SK-N-SH (cell line): ENCODE results near the gene PDE4D. TPM values are rescaled to one million over a fixed set of nuclear protein-coding genes. Genes with fewer than 3 reads are reported as not detected.

Experiments
- CTCF ChIA-PET: fragments of 300-600, 350-600 bp; formaldehyde crosslinking; extraction: SDS; loops from one replicate; lab custom pipeline; 2021; lab: Yijun Ruan, JAX
- POLR2A ChIA-PET: fragments of 350-600 bp; sonication (Branson Sonifier 250); formaldehyde crosslinking; extraction: SDS; loops from one replicate; lab custom pipeline; 2020; ENCODE audit warnings: antibody characterized with exemption, inconsistent platforms; lab: Yijun Ruan, JAX
- DNase-seq: peaks from one replicate; pipeline ENCODE4 v3.0.0; 2012
- H2AFZ ChIP-seq: fragments of 200-600 bp; sonication (generic); 2 replicates; pipeline ENCODE4 v1.8.1; 2016; ENCODE audit warnings: antibody characterized with exemption, mild to moderate bottlenecking, low read depth
- H3F3A ChIP-seq: fragments of 200-600 bp; sonication (generic); replicated peaks from 2 replicates; pipeline ENCODE3; 2016; ENCODE audit warnings: antibody characterized with exemption, mild to moderate bottlenecking; ENCODE audit not compliant: insufficient read depth
- H3K27ac ChIP-seq, 2 experiments: fragments of 200-500 bp in 1 of 2; fragments of 200-600 bp in 1 of 2; sonication (Bioruptor generic) in 1 of 2; sonication (generic), shearing (Covaris generic) in 1 of 2; 2 replicates each; pipeline versions ENCODE4 v1.5.1 to v1.6.1; 2014 to 2016; ENCODE audit warnings: low read depth in 2 of 2, inconsistent platforms in 1 of 2, low read length in 1 of 2, mild to moderate bottlenecking in 1 of 2, mixed read lengths in 1 of 2
- H3K27me3 ChIP-seq: fragments of 200-600 bp; sonication (generic), shearing (Covaris generic); 2 replicates; pipeline ENCODE4 v1.6.1; 2016; ENCODE audit warnings: mixed run types; ENCODE audit not compliant: insufficient read depth
- H3K36me3 ChIP-seq, 2 experiments: fragments of 200-500 bp in 1 of 2; fragments of 200-600 bp in 1 of 2; sonication (Bioruptor generic) in 1 of 2; sonication (generic) in 1 of 2; replicated peaks in 1 of 2; 2 replicates each; pipeline versions ENCODE3 to v1.5.1; 2014 to 2016; ENCODE audit warnings: low read length in 1 of 2, mild to moderate bottlenecking in 1 of 2; ENCODE audit not compliant: insufficient read depth in 2 of 2, control insufficient read depth in 1 of 2
- H3K4me1 ChIP-seq, 2 experiments: fragments of 200-500 bp in 1 of 2; fragments of 200-600 bp in 1 of 2; sonication (Bioruptor generic) in 1 of 2; sonication (generic), shearing (Covaris generic) in 1 of 2; 2 replicates each; pipeline versions ENCODE4 v1.5.1 to v1.6.1; 2014 to 2016; ENCODE audit warnings: low read depth in 1 of 2, low read length in 1 of 2, mixed run types in 1 of 2; ENCODE audit not compliant: insufficient read depth in 2 of 2, control insufficient read depth in 1 of 2
- H3K4me2 ChIP-seq: fragments of 200-600 bp; sonication (generic), shearing (Covaris generic); 2 replicates; pipeline ENCODE4 v1.6.1; 2017; ENCODE audit warnings: mixed run types
- H3K4me3 ChIP-seq, 2 experiments: fragments of 200-500 bp in 1 of 2; fragments of 200-600 bp in 1 of 2; sonication (Bioruptor generic) in 1 of 2; sonication (generic), shearing (Covaris generic) in 1 of 2; 2 replicates each; pipeline versions ENCODE4 v1.5.1 to v1.8.1; 2014 to 2016; ENCODE audit warnings: low read depth in 2 of 2, inconsistent platforms in 1 of 2, low read length in 1 of 2, mild to moderate bottlenecking in 1 of 2, mixed read lengths in 1 of 2, moderate library complexity in 1 of 2
- H3K79me2 ChIP-seq: fragments of 200-600 bp; sonication (generic); 2 replicates; pipeline ENCODE4 v1.8.1; 2017; ENCODE audit warnings: mild to moderate bottlenecking; ENCODE audit not compliant: insufficient read depth
- H3K9ac ChIP-seq: fragments of 200-600 bp; sonication (generic); 2 replicates; pipeline ENCODE4 v1.6.1; 2017; ENCODE audit warnings: mixed run types
- H3K9me2 ChIP-seq: fragments of 200-600 bp; sonication (generic); 2 replicates; pipeline ENCODE4 v1.6.1; 2017; ENCODE audit warnings: mixed run types
- H3K9me3 ChIP-seq: fragments of 200-600 bp; sonication (generic); 2 replicates; pipeline ENCODE4 v1.6.1; 2017; ENCODE audit warnings: mixed run types, mild to moderate bottlenecking, moderate library complexity
- H4K20me1 ChIP-seq: fragments of 200-600 bp; sonication (generic); 2 replicates; pipeline ENCODE4 v1.6.1; 2017; ENCODE audit warnings: mild to moderate bottlenecking, mixed run types; ENCODE audit not compliant: insufficient read depth
- CTCF ChIP-seq: fragments of 200-600 bp; sonication (generic); IDR thresholded peaks from 2 replicates; pipeline ENCODE4 v1.6.1; 2017; ENCODE audit warnings: antibody characterized with exemption, mild to moderate bottlenecking, moderate library complexity
- EP300 ChIP-seq, 2 experiments: IDR thresholded peaks; 2 replicates each; pipeline versions ENCODE4 v1.4.0 to v1.6.1; 2012; ENCODE audit warnings: borderline replicate concordance in 1 of 2, low read depth in 1 of 2, low read length in 1 of 2
- FOSL2 ChIP-seq: IDR thresholded peaks from 2 replicates; pipeline ENCODE4 v1.4.0; 2012; ENCODE audit warnings: low read depth, mild to moderate bottlenecking, moderate library complexity, borderline replicate concordance
- FOXM1 ChIP-seq: IDR thresholded peaks from 2 replicates; pipeline ENCODE4 v1.4.0; 2012; ENCODE audit warnings: low read depth, mild to moderate bottlenecking
- MXI1 ChIP-seq: IDR thresholded peaks from 2 replicates; pipeline ENCODE4 v1.6.1; 2012; ENCODE audit warnings: mild to moderate bottlenecking, low read depth, low read length, improper control_type of control experiment
- POLR2AphosphoS5 ChIP-seq: IDR thresholded peaks from 2 replicates; pipeline ENCODE4 v1.6.1; 2012; ENCODE audit warnings: low read depth, low read length
- RCOR1 ChIP-seq: fragments of 150-350 bp; IDR thresholded peaks from 2 replicates; pipeline ENCODE4 v1.6.1; 2017; ENCODE audit warnings: antibody characterized with exemption, low read length
- RFX5 ChIP-seq: IDR thresholded peaks from 2 replicates; pipeline ENCODE4 v1.6.1; 2012; ENCODE audit warnings: mild to moderate bottlenecking, improper control_type of control experiment, low read length
- RXRA ChIP-seq: IDR thresholded peaks from 2 replicates; pipeline ENCODE4 v1.4.0; 2012; ENCODE audit warnings: low read depth, mild to moderate bottlenecking, borderline replicate concordance
- SIN3A ChIP-seq: IDR thresholded peaks from 2 replicates; pipeline ENCODE4 v1.6.1; 2012; ENCODE audit warnings: low read depth, mild to moderate bottlenecking, low read length, moderate library complexity, borderline replicate concordance
- SMC3 ChIP-seq: IDR thresholded peaks from 2 replicates; pipeline ENCODE4 v1.6.1; 2012; ENCODE audit warnings: low read depth, low read length, improper control_type of control experiment
- TAF1 ChIP-seq: IDR thresholded peaks from 2 replicates; pipeline ENCODE4 v1.6.1; 2012; ENCODE audit warnings: low read depth, mild to moderate bottlenecking, low read length, moderate library complexity, borderline replicate concordance
- TCF12 ChIP-seq: IDR thresholded peaks from 2 replicates; pipeline ENCODE4 v1.4.0; 2012
- TEAD4 ChIP-seq: IDR thresholded peaks from 2 replicates; pipeline ENCODE4 v1.4.0; 2012; ENCODE audit warnings: mild to moderate bottlenecking, borderline replicate concordance; ENCODE audit not compliant: insufficient read depth
- USF1 ChIP-seq: IDR thresholded peaks from 2 replicates; pipeline ENCODE4 v1.4.0; 2012; ENCODE audit warnings: low read depth, borderline replicate concordance
- USF2 ChIP-seq: fragments of 150-350 bp; IDR thresholded peaks from 2 replicates; pipeline ENCODE4 v1.6.1; 2017; ENCODE audit warnings: antibody characterized with exemption, low read length, low read depth, borderline replicate concordance
- YY1 ChIP-seq: IDR thresholded peaks from 2 replicates; pipeline ENCODE4 v1.4.0; 2012; ENCODE audit warnings: low read depth, mild to moderate bottlenecking
- WGBS: methylation state at CpG from one replicate; pipeline ENCODE4 v1.1.6; 2017; ENCODE audit warnings: low lambda C conversion rate; 5-methylcytosine and 5-hydroxymethylcytosine counted together
- polyA plus RNA-seq, 3 experiments: library from polyadenylated mRNA; depleted of rRNA; stranded (reverse); fragments of >200 nt; gene quantifications; 2 replicates each; pipeline ENCODE4 v1.2.3, GENCODE V29; 2012
- TF ChIP-seq, protein P1 (sequence below): IDR thresholded peaks from 2 replicates; pipeline ENCODE4; 2012

The PDE4D gene
- polyA plus RNA-seq, 1 of the 3 experiments (the other 2 are of a cell fraction): 2.4 TPM

DNA sequence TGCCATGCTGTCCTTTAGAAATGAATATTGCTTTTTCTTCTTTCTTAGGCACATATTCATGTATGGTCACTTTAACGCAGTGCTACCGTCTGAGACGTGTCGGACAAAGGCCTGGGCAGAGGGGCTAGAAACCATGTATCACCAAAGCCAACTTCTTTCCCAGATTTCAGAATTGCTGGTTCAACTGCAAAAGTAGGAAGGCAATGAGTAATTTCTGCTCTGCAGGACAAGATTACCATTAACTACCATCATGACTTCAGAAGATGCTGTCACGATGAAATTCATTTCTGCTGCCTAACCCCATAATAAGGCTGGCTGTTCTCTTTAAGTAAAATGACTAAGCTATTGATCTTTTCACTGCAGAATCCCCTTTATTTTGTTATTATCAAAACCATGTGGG, 306.7 kb downstream of the PDE4D start:
- H3K4me2 ChIP-seq: peak overlapping the region; percentile 92
- no peaks in the 10 kb centered on the region for H3K9me2 ChIP-seq
- peak overlapping the region; percentile 90; the same call in 1 of the 2 replicates for H2AFZ ChIP-seq
- CTCF ChIA-PET: interaction anchor here (0.6 to 2.3 kb wide), 8 partner anchors 14 to 198 kb away, joined by 3 to 19 read pairs (median 7); no protein-coding TSS in a partner anchor
- H3K36me3 ChIP-seq: no peaks in the 10 kb centered on the region
- H3K9ac ChIP-seq: no peak overlapping the region
- H3K4me1 ChIP-seq: peaks cover 0 to 16% of the 10 kb centered on the region in 2 experiments; a peak in 3 of 4 replicates
- H3K79me2 ChIP-seq: no peaks in the 10 kb centered on the region
- TF ChIP-seq FOSL2: no peak
- no peak for TF ChIP-seq RXRA
- peak overlapping the region in 1 of 2 experiments; percentile 55; a peak in 1 of 4 replicates for H3K27ac ChIP-seq
- H3K9me3 ChIP-seq: no peaks in the 10 kb centered on the region
- POLR2A ChIA-PET: interaction anchor here (0.7 kb wide), 1 partner anchor 1004 kb away, joined by 4 read pairs; the partner anchor contains the start of gene RAB3C
- H3K27me3 ChIP-seq: no peaks in the 10 kb centered on the region
- no peak for DNase-seq
- H3K4me3 ChIP-seq: peak overlapping the region; percentile 43 to 60
- peaks cover 7% of the 10 kb centered on the region for H3F3A ChIP-seq
- WGBS: 85% methylated on average over 5 of the region's 5 CpGs
- no peaks in the 10 kb centered on the region for H4K20me1 ChIP-seq

- Histone ChIP-seq H4K20me1 (no peaks in the 10 kb centered on the region), H3K27me3 (no peaks in the 10 kb centered on the region), H3K9me3 (no peaks in the 10 kb centered on the region), H3K79me2 (no peaks in the 10 kb centered on the region), H3K9ac (no peak overlapping the region)
- ChIA-PET POLR2A (no interaction called here), CTCF (interaction anchor here (0.9 to 1.5 kb wide), 4 partner anchors 18 to 411 kb away, joined by 3 to 6 read pairs (median 4); no protein-coding TSS in a partner anchor)
- TF ChIP-seq, protein P1, sequence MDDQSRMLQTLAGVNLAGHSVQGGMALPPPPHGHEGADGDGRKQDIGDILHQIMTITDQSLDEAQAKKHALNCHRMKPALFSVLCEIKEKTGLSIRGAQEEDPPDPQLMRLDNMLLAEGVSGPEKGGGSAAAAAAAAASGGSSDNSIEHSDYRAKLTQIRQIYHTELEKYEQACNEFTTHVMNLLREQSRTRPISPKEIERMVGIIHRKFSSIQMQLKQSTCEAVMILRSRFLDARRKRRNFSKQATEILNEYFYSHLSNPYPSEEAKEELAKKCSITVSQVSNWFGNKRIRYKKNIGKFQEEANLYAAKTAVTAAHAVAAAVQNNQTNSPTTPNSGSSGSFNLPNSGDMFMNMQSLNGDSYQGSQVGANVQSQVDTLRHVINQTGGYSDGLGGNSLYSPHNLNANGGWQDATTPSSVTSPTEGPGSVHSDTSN: no peak
- no peak for TF ChIP-seq RFX5
- no peak for TF ChIP-seq MXI1
- TF ChIP-seq FOSL2: no peak
- TF ChIP-seq YY1: no peak
- no peak for TF ChIP-seq FOXM1
- no peak for TF ChIP-seq USF2
- TF ChIP-seq TEAD4: no peak
- no peak for TF ChIP-seq EP300 (IDR thresholded peaks at IDR 0.05; ENCODE audit: borderline replicate concordance in 1 of 2, low read depth in 1 of 2, low read length in 1 of 2)
- TF ChIP-seq RCOR1: no peak
- no peak for TF ChIP-seq SMC3
- TF ChIP-seq TCF12: no peak
- TF ChIP-seq TAF1: no peak
- no peak for TF ChIP-seq SIN3A
- no peak for TF ChIP-seq RXRA
- TF ChIP-seq CTCF: no peak
- TF ChIP-seq USF1: no peak
- TF ChIP-seq POLR2AphosphoS5: no peak
- TF ChIP-seq, all 33 proteins: peak for 0
- Histone ChIP-seq H3K4me3 (no peak overlapping the region; a peak in 1 of 4 replicates), H3K9me2 (no peaks in the 10 kb centered on the region), H3K36me3 (no peaks in the 10 kb centered on the region), H3F3A (peaks cover 7% of the 10 kb centered on the region), H2AFZ (no peak overlapping the region), H3K4me1 (peaks cover 0 to 16% of the 10 kb centered on the region in 2 experiments; a peak in 3 of 4 replicates), H3K27ac (no peak overlapping the region; a peak in 1 of 4 replicates), H3K4me2 (no peak overlapping the region)
- DNase-seq: no peak
- 73% methylated on average over 4 of the region's 6 CpGs for WGBS
Observed at GRCh38 chr5:59584858-59585846, 308.4 kb downstream of the PDE4D start.
